Fibroblast of villous mesenchyme (primary cell): ENCODE measurements around the gene MAB21L2. TPM values are rescaled to one million over a fixed set of nuclear protein-coding genes. Genes with fewer than 3 reads are reported as not detected.

Source experiments
- DNase-seq: peaks from one replicate; pipeline ENCODE4 v3.0.0-alpha.2; 2010; ENCODE audit warnings: low read depth
- H3K4me3 ChIP-seq: 2 replicates; pipeline ENCODE4 v1.5.1; 2011; ENCODE audit warnings: low read depth, mild to moderate bottlenecking, low read length
- total RNA-seq: library from RNA; depleted of rRNA; stranded (reverse); fragments of >200 nt; gene quantifications from 2 replicates; pipeline ENCODE4 v1.2.3, GENCODE V29; 2012
- TF ChIP-seq, protein P1 (sequence below): IDR thresholded peaks from 2 replicates; pipeline ENCODE4 v1.5.1; 2012; ENCODE audit warnings: low read depth, mild to moderate bottlenecking, low read length; ENCODE audit not compliant: insufficient read depth

The MAB21L2 gene
- total RNA-seq, 1 donor: under 0.01 TPM

DNA sequence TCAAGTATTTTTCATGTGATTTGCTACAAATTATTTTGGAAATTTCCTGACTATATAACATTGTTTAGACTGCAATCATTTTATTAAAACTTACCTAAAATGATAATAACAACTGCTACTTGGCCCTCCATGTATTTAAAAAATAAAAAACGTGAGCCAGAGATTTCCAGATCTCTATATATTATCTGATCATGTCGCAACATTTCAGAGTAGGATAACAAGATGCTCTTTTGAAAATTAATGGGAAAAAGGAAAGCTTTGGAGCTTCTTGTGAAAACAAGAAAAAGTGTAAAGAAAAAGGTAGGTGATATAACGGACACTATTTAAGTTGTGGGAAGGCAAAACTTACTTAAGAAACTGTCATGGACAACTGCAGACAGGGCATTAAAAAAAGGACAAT is 14.9 kb upstream of the MAB21L2 start:
- TF ChIP-seq, protein P1, sequence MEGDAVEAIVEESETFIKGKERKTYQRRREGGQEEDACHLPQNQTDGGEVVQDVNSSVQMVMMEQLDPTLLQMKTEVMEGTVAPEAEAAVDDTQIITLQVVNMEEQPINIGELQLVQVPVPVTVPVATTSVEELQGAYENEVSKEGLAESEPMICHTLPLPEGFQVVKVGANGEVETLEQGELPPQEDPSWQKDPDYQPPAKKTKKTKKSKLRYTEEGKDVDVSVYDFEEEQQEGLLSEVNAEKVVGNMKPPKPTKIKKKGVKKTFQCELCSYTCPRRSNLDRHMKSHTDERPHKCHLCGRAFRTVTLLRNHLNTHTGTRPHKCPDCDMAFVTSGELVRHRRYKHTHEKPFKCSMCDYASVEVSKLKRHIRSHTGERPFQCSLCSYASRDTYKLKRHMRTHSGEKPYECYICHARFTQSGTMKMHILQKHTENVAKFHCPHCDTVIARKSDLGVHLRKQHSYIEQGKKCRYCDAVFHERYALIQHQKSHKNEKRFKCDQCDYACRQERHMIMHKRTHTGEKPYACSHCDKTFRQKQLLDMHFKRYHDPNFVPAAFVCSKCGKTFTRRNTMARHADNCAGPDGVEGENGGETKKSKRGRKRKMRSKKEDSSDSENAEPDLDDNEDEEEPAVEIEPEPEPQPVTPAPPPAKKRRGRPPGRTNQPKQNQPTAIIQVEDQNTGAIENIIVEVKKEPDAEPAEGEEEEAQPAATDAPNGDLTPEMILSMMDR: no peak
- no peak overlapping the region for H3K4me3 ChIP-seq
- no peak for DNase-seq

DNA sequence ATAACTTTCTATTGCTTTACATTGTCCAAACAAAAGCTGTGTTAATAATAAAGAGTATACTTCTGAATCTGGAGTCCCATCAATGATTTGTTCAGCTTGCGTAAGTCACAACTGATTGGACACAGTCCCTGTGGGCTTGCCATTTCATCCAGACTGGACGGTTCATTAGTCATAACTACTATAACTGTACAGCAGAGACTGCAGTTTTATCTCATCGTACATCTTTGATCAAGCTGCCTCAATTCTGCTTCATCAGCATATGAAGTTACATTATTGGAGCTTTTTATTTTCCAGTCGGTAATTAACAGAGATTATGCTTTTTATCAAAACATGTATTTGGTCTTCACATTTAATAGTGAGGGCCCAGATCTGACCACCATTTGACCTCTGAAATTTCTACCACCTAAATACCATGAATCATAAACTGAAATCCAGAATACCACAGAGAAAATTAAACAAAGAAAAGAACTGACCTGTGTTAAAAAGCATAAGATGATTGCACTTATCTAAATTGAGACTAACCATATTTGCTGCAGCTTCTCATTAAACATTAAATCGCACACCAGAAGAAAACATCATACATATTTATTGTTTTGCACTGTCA is 12.5 kb upstream of the MAB21L2 start:
- TF ChIP-seq, protein P1: no peak
- DNase-seq: peak; percentile 17
- no peak overlapping the region for H3K4me3 ChIP-seq

DNA sequence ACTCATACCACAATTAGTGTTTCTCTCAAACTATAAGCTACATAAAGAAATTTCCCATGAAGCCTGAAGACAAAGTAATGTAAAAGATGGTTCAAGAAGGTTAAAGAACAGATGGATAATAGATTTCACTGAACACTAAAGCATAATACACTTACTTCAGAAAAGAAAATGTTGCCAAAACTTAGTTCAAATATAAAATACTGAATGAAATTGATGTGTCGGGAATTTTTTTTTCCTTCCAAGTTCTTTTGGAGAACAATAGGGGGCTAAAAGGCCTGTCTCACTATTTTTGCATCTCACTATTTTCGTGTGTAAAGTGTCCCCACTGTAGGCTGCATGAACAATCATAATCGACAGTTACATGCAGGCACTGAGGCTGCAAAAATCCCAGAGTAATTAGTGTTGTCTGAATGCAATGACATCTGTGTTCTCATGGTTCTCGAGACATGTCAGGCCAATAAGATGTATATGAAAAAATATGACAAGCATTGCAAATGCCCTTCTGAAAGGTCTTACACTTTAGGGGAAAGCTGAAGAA is 11.9 kb upstream of the MAB21L2 start:
- DNase-seq: no peak
- H3K4me3 ChIP-seq: no peak overlapping the region
- TF ChIP-seq, protein P1: no peak

DNA sequence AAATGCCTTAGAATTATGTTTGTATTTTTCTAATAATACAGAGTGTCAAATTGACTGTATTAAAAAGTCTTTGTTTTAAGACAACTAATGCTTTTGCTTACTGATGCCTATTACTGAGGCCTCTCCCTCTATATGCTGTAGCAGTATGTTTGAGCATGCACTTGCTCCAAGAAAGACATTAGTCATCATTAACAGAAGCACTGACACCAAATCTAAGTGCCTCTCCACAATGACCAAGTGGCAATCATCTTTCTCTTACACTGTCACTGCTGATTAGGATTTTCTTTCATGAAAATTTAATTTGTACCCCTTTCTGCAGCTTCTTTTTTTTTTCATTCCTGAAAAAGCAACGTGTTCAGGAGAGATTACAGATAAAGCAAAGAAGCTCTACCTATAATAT is 11.1 kb upstream of the MAB21L2 start:
- TF ChIP-seq, protein P1: no peak
- H3K4me3 ChIP-seq: no peak overlapping the region
- DNase-seq: no peak

DNA sequence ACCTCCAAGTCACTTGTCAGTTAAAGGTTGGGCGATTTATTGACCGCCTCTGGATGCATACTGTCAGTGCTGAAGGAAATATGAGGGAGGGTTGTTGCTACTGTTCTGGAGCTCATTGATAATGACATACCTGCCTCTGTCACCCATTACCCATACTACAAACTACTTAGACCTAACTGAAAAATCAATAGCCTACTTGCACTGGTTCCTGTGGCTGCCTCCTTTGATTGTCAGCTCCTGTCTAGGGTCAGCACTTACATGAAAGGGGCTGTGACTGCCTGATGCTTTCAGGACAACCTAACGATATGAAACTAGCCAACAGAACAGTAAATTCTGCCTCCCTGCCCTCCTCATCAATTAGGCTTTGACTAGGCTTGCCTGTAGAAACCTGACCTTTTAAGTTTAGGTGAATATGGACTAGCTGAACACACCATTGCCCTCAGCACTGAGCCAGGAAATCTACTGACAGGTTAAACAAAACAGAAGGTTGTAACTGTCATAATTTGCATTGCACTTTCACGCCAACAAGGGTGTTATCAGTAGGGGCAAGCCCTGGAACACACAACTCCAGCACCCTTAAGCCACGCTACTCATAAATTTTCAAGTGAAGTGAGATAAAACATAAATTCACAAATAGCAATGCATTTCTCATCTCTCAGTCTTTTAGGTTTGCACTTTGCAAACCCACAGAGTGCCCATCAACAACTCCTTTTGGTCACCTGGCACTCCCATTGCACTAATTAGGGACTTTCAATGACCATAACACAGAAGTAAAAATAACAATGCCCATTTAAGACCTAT is 9.0 kb upstream of the MAB21L2 start:
- no peak overlapping the region for H3K4me3 ChIP-seq
- peak; percentile 22 for DNase-seq
- TF ChIP-seq, protein P1: no peak

DNA sequence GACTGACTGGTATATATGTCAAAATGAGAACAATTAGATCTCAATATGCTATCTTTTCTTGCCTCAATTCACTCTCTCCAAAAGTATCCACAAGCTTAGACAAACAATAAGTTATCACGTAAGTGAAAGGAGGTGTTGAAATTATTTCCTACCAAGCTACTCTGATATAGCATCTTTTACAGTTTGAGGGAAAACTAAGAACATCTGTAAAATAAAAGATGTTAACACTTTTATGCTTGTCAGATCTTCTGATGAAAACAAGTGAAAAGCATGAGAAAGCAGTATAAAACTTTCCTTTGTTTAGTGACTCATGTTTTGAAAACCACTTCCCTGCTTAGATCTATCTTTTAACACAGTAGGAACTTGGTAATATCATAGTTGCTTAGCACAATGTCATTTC is 8.4 kb upstream of the MAB21L2 start:
- TF ChIP-seq, protein P1: no peak
- H3K4me3 ChIP-seq: no peak overlapping the region
- peak; percentile 14 for DNase-seq
